ENCODE data around the gene D2HGDH. TPM values are rescaled to one million over a fixed set of nuclear protein-coding genes. Genes with fewer than 3 reads are reported as not detected.

The D2HGDH gene
- total and polyA plus RNA-seq, 10 of the 15 experiments (the other 5 are each of a cell fraction or from before 2014, with no cell fraction given): 0.52 to 32.1 (median 11.0) TPM

DNA sequence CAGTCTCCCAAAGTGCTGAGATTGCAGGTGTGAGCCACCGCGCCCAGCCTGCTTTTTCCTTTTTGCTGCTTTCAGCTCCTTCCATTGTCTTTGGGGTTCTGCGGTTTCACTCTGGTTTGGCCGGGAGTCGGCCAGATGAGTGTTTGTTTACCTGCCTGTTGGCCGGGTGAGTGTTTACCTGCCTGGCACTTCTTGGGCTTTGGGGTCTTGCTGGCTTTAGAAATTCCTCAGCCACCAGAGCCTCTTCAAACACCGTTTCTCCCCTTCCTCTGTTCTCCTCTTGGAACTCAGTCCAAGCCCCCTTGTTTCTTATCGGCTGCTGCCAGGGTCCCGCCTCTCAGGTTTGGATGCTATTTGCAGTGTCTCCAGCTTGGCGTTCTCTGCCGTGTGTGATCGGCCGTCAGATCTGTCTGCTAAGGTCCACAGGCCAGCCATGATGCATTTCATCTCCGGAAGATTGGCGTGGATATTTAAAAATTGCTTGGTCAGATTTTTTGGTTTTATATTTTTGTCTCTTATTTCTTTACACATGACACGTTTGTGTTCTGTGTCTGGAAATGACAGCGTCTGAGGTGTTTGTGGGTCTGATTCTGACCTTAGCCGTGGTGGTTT, 28.0 kb downstream of the D2HGDH start:
- no peaks in the 10 kb centered on the region for H3K27me3 ChIP-seq (replicated peaks in 1 of 2; ENCODE audit: control insufficient read depth in 2 of 2, insufficient read depth in 2 of 2, low read length in 1 of 2)
- peaks cover 5 to 13% of the 10 kb centered on the region in 2 experiments; a peak in 3 of 4 replicates for H3K36me3 ChIP-seq (ENCODE audit: control insufficient read depth in 2 of 2, insufficient read depth in 2 of 2, low read length in 1 of 2)
- no peak for ATAC-seq
- H4K20me1 ChIP-seq (ENCODE audit: control insufficient read depth, insufficient read depth): no peaks in the 10 kb centered on the region
- CTCF ChIA-PET: interaction anchor here (0.7 to 1.2 kb wide), 2 partner anchors 116 to 701 kb away, joined by 3 to 5 read pairs; no protein-coding TSS in a partner anchor
- no peak for DNase-seq (ENCODE audit: low read depth, low spot score)
- SMC1A ChIA-PET (ENCODE audit: uncharacterized antibody, unreplicated experiment): interaction anchor here (0.9 to 1.6 kb wide), 3 partner anchors 26 to 116 kb away, joined by 5 to 7 read pairs (median 6); no protein-coding TSS in a partner anchor
- H3K4me3 ChIP-seq: no peak overlapping the region
- no peaks in the 10 kb centered on the region for H3K79me2 ChIP-seq (ENCODE audit: control insufficient read depth, insufficient read depth, low read length)
- in situ Hi-C loops (cut with MboI): no loop called here
- intact Hi-C loops (cut with micrococcal nuclease; ENCODE audit: unreplicated experiment): no loop called here
- peaks cover 11% of the 10 kb centered on the region for H3K4me1 ChIP-seq (ENCODE audit: control insufficient read depth, insufficient read depth, low read length)
- WGBS (ENCODE audit: insufficient coverage, insufficient replicate concordance, low lambda C conversion rate, missing lambda C conversion rate): 92% methylated on average over 18 of the region's 18 CpGs
- H3K27ac ChIP-seq (ENCODE audit: control insufficient read depth, insufficient read depth): peak overlapping the region; percentile 17; the same call in 1 of the 2 replicates
- no peak for FAIRE-seq
- H3K9ac ChIP-seq (ENCODE audit: control insufficient read depth, insufficient read depth, low read length): no peak overlapping the region
- no peak overlapping the region for H2AFZ ChIP-seq (ENCODE audit: control insufficient read depth, low read depth, low read length)
- RAD21 ChIA-PET (ENCODE audit: unreplicated experiment): interaction anchor here (1.2 to 1.5 kb wide), 3 partner anchors 10 to 79 kb away, joined by 3 to 9 read pairs (median 5); partner anchors contain the start of gene ING5
- BruUV-seq (replicated peaks): no TSS peak
- no peaks in the 10 kb centered on the region for H3K9me3 ChIP-seq (replicated peaks; ENCODE audit: control insufficient read depth, insufficient read depth, low read length)
- no peak overlapping the region for H3K4me2 ChIP-seq (ENCODE audit: control insufficient read depth, insufficient read depth)
- POLR2A ChIA-PET: interaction anchor here (1.0 to 1.5 kb wide), 2 partner anchors 48 to 82 kb away, joined by 6 to 11 read pairs; no protein-coding TSS in a partner anchor
- TF ChIP-seq YBX1 (IDR thresholded peaks at IDR 0.05): no peak
- TF ChIP-seq STAT3 (IDR thresholded peaks at IDR 0.05; ENCODE audit: low read depth, low read length): no peak
- TF ChIP-seq SPI1 (IDR thresholded peaks at IDR 0.05; ENCODE audit: borderline replicate concordance, insufficient read depth, low read depth, low read length): no peak
- TF ChIP-seq SIN3A (IDR thresholded peaks at IDR 0.05; ENCODE audit: low read depth, low read length): no peak
- TF ChIP-seq, protein P1, sequence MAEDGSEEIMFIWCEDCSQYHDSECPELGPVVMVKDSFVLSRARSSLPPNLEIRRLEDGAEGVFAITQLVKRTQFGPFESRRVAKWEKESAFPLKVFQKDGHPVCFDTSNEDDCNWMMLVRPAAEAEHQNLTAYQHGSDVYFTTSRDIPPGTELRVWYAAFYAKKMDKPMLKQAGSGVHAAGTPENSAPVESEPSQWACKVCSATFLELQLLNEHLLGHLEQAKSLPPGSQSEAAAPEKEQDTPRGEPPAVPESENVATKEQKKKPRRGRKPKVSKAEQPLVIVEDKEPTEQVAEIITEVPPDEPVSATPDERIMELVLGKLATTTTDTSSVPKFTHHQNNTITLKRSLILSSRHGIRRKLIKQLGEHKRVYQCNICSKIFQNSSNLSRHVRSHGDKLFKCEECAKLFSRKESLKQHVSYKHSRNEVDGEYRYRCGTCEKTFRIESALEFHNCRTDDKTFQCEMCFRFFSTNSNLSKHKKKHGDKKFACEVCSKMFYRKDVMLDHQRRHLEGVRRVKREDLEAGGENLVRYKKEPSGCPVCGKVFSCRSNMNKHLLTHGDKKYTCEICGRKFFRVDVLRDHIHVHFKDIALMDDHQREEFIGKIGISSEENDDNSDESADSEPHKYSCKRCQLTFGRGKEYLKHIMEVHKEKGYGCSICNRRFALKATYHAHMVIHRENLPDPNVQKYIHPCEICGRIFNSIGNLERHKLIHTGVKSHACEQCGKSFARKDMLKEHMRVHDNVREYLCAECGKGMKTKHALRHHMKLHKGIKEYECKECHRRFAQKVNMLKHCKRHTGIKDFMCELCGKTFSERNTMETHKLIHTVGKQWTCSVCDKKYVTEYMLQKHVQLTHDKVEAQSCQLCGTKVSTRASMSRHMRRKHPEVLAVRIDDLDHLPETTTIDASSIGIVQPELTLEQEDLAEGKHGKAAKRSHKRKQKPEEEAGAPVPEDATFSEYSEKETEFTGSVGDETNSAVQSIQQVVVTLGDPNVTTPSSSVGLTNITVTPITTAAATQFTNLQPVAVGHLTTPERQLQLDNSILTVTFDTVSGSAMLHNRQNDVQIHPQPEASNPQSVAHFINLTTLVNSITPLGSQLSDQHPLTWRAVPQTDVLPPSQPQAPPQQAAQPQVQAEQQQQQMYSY (CRISPR knock-in tag; IDR thresholded peaks at IDR 0.05): no peak
- TF ChIP-seq KLF5 (IDR thresholded peaks at IDR 0.05; ENCODE audit: partially characterized antibody): no peak
- TF ChIP-seq, protein P2, sequence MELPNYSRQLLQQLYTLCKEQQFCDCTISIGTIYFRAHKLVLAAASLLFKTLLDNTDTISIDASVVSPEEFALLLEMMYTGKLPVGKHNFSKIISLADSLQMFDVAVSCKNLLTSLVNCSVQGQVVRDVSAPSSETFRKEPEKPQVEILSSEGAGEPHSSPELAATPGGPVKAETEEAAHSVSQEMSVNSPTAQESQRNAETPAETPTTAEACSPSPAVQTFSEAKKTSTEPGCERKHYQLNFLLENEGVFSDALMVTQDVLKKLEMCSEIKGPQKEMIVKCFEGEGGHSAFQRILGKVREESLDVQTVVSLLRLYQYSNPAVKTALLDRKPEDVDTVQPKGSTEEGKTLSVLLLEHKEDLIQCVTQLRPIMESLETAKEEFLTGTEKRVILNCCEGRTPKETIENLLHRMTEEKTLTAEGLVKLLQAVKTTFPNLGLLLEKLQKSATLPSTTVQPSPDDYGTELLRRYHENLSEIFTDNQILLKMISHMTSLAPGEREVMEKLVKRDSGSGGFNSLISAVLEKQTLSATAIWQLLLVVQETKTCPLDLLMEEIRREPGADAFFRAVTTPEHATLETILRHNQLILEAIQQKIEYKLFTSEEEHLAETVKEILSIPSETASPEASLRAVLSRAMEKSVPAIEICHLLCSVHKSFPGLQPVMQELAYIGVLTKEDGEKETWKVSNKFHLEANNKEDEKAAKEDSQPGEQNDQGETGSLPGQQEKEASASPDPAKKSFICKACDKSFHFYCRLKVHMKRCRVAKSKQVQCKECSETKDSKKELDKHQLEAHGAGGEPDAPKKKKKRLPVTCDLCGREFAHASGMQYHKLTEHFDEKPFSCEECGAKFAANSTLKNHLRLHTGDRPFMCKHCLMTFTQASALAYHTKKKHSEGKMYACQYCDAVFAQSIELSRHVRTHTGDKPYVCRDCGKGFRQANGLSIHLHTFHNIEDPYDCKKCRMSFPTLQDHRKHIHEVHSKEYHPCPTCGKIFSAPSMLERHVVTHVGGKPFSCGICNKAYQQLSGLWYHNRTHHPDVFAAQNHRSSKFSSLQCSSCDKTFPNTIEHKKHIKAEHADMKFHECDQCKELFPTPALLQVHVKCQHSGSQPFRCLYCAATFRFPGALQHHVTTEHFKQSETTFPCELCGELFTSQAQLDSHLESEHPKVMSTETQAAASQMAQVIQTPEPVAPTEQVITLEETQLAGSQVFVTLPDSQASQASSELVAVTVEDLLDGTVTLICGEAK (IDR thresholded peaks at IDR 0.05; ENCODE audit: borderline replicate concordance): no peak
- TF ChIP-seq POLR2AphosphoS5 (IDR thresholded peaks at IDR 0.05; ENCODE audit: low read length): no peak
- TF ChIP-seq MEF2B (IDR thresholded peaks at IDR 0.05; ENCODE audit: partially characterized antibody, poor library complexity, severe bottlenecking): no peak
- TF ChIP-seq, protein P3, sequence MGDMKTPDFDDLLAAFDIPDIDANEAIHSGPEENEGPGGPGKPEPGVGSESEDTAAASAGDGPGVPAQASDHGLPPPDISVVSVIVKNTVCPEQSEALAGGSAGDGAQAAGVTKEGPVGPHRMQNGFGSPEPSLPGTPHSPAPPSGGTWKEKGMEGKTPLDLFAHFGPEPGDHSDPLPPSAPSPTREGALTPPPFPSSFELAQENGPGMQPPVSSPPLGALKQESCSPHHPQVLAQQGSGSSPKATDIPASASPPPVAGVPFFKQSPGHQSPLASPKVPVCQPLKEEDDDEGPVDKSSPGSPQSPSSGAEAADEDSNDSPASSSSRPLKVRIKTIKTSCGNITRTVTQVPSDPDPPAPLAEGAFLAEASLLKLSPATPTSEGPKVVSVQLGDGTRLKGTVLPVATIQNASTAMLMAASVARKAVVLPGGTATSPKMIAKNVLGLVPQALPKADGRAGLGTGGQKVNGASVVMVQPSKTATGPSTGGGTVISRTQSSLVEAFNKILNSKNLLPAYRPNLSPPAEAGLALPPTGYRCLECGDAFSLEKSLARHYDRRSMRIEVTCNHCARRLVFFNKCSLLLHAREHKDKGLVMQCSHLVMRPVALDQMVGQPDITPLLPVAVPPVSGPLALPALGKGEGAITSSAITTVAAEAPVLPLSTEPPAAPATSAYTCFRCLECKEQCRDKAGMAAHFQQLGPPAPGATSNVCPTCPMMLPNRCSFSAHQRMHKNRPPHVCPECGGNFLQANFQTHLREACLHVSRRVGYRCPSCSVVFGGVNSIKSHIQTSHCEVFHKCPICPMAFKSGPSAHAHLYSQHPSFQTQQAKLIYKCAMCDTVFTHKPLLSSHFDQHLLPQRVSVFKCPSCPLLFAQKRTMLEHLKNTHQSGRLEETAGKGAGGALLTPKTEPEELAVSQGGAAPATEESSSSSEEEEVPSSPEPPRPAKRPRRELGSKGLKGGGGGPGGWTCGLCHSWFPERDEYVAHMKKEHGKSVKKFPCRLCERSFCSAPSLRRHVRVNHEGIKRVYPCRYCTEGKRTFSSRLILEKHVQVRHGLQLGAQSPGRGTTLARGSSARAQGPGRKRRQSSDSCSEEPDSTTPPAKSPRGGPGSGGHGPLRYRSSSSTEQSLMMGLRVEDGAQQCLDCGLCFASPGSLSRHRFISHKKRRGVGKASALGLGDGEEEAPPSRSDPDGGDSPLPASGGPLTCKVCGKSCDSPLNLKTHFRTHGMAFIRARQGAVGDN (IDR thresholded peaks at IDR 0.05): no peak
- no peak for TF ChIP-seq ASH2L (IDR thresholded peaks at IDR 0.05; ENCODE audit: borderline replicate concordance, low read depth)
